K562 (cell line): ENCODE measurements around the gene APOBEC3C. TPM values are rescaled to one million over a fixed set of nuclear protein-coding genes. Genes with fewer than 3 reads are reported as not detected.
"Not testable (repeated sequence)": the region's sequence is repeated elsewhere in the genome, so short reads cannot be mapped to it uniquely, and the experiment has no call there.

ENCODE experiments used
- CBFA2T3 ChIP-seq: fragments of 450-650 bp; IDR thresholded peaks from 2 replicates; pipeline ENCODE4 v1.6.1; 2017
- CTBP1 ChIP-seq: fragments of 450-650 bp; IDR thresholded peaks from 2 replicates; pipeline ENCODE4 v1.6.1; 2016; ENCODE audit warnings: borderline replicate concordance
- MAZ ChIP-seq, 2 experiments: fragments of 450-650 bp in 1 of 2; sonication (generic) in 1 of 2; formaldehyde crosslinking; IDR thresholded peaks in 1 of 2; conservative IDR thresholded peaks in 1 of 2; 2 replicates each; pipeline versions ENCODE4 v1.4.0 to v1.5.0; 2020; ENCODE audit warnings: mild to moderate bottlenecking in 1 of 2, missing genetic modification reagents in 1 of 2
- MEIS2 ChIP-seq: fragments of 450-650 bp; IDR thresholded peaks from 2 replicates; pipeline ENCODE4 v1.6.1; 2014; ENCODE audit warnings: mild to moderate bottlenecking; ENCODE audit not compliant: partially characterized antibody
- NR2C2 ChIP-seq, 2 experiments: fragments of 200-800 bp in 1 of 2; sonication (Bioruptor generic) in 1 of 2; sonication (generic) in 1 of 2; formaldehyde crosslinking in 1 of 2; IDR thresholded peaks; 2 replicates each; pipeline versions ENCODE4 v1.6.1 to v1.8.0; 2016 to 2022; ENCODE audit warnings: mild to moderate bottlenecking in 1 of 2, missing compliant biosample characterization in 1 of 2, missing genetic modification characterization in 1 of 2, missing genetic modification reagents in 1 of 2
- NRF1 ChIP-seq, 2 experiments: fragments of 450-650 bp; IDR thresholded peaks in 1 of 2; conservative IDR thresholded peaks in 1 of 2; 2 replicates each; pipeline ENCODE4 v1.6.1; 2014; ENCODE audit warnings: mild to moderate bottlenecking in 2 of 2
- POLR2A ChIP-seq: fragments of 450-650 bp; conservative IDR thresholded peaks from 2 replicates; pipeline ENCODE4 v1.6.1; 2016
- POLR2G ChIP-seq: fragments of 200-400 bp; formaldehyde crosslinking; IDR thresholded peaks from 2 replicates; pipeline ENCODE4 v1.6.1; 2017; ENCODE audit warnings: low read depth, mild to moderate bottlenecking, antibody characterized with exemption, low read length, moderate library complexity
- RBFOX2 ChIP-seq: fragments of 200-400 bp; formaldehyde crosslinking; IDR thresholded peaks from 2 replicates; pipeline ENCODE4 v1.6.1; 2017; ENCODE audit warnings: low read depth, mild to moderate bottlenecking, low read length, moderate library complexity
- RCOR1 ChIP-seq, 2 experiments: IDR thresholded peaks; 2 replicates each; pipeline ENCODE4 v1.6.1; 2012; ENCODE audit warnings: low read depth in 2 of 2, low read length in 2 of 2, borderline replicate concordance in 1 of 2, improper control_type of control experiment in 1 of 2
- TFAP4 ChIP-seq: sonication (generic); formaldehyde crosslinking; IDR thresholded peaks from 2 replicates; pipeline ENCODE4 v1.8.0; 2022; ENCODE audit warnings: missing genetic modification reagents, mild to moderate bottlenecking, moderate library complexity, borderline replicate concordance
- TOE1 ChIP-seq, 2 experiments: fragments of 450-650 bp in 1 of 2; sonication (generic) in 1 of 2; formaldehyde crosslinking in 1 of 2; IDR thresholded peaks; 2 replicates each; pipeline versions ENCODE4 v1.7.1 to v1.8.0; 2016 to 2022; ENCODE audit warnings: borderline replicate concordance in 2 of 2, mild to moderate bottlenecking in 2 of 2, antibody characterized with exemption in 1 of 2, inconsistent platforms in 1 of 2, low read depth in 1 of 2, missing genetic modification reagents in 1 of 2, moderate library complexity in 1 of 2
- VEZF1 ChIP-seq: fragments of 200-800 bp; sonication (Bioruptor generic); IDR thresholded peaks from 2 replicates; pipeline ENCODE4 v1.6.1; 2017; ENCODE audit warnings: missing genetic modification characterization, missing compliant biosample characterization
- ZFX ChIP-seq: sonication (generic); formaldehyde crosslinking; IDR thresholded peaks from 2 replicates; pipeline ENCODE4 v1.8.0; 2022; ENCODE audit warnings: mild to moderate bottlenecking, missing genetic modification reagents, moderate library complexity
- ZNF263 ChIP-seq: sonication (generic); formaldehyde crosslinking; IDR thresholded peaks from 2 replicates; pipeline ENCODE4 v1.8.0; 2022; ENCODE audit warnings: mild to moderate bottlenecking, missing genetic modification reagents, borderline replicate concordance
- polyA plus RNA-seq, 8 experiments: library from polyadenylated mRNA; depleted of rRNA in 4 of 8; stranded (reverse) in 5 of 8; unstranded in 3 of 8; fragments of >200 nt; fragmentation: Nextera tagmentation in 2 of 8; fragmentation: Illumina TruSeq in 1 of 8; extraction: Ambion mirVana in 2 of 8; extraction: Trizol in 1 of 8; gene quantifications; 2 replicates each; pipeline versions ENCODE4 v1.2.1 to v1.2.3, GENCODE V29; 2011 to 2014; ENCODE audit warnings: inconsistent platforms in 1 of 8, missing spikeins in 1 of 8
- total RNA-seq, 7 experiments: library from RNA; depleted of rRNA in 6 of 7; stranded (reverse); fragments of >200 nt in 6 of 7; fragmentation: Illumina TruSeq in 2 of 7; extraction: Trizol in 2 of 7; gene quantifications; 2 replicates each; pipeline versions ENCODE4 v1.2.1 to v1.2.3, GENCODE V29; 2011 to 2021; ENCODE audit warnings: low replicate concordance in 1 of 7

Gene APOBEC3C
- total and polyA plus RNA-seq, 9 of the 15 experiments (the other 6 are each of a cell fraction or from before 2014, with no cell fraction given): 12.4 to 285 (median 55.5) TPM

GRCh38 chr22:39040538-39041296 lies 26.7 kb downstream of the APOBEC3C start, which contains the start of gene APOBEC3F (continued):
- TF ChIP-seq TOE1 (IDR thresholded peaks at IDR 0.05; ENCODE audit: borderline replicate concordance): 0 out of 2 replicates have a peak, but pooled peaks have one; percentile 24
- TF ChIP-seq TOE1 (CRISPR knock-in tag; IDR thresholded peaks at IDR 0.05; ENCODE audit: borderline replicate concordance, low read depth); NR2C2 (CRISPR knock-in tag; IDR thresholded peaks at IDR 0.05): not testable (repeated sequence)
- TF ChIP-seq NR2C2 (tag; IDR thresholded peaks at IDR 0.05): 0 out of 2 replicates have a peak, but pooled peaks have one; percentile 30
- TF ChIP-seq ZFX (CRISPR knock-in tag): peak; percentile 53
- peak in 1 of 2 experiments; percentile 61; a peak in 2 of 4 replicates for TF ChIP-seq MAZ (CRISPR knock-in tag; conservative IDR thresholded peaks at IDR 0.05 in 1 of 2, IDR thresholded peaks at IDR 0.05 in 1 of 2)
- peak; percentile 74 for TF ChIP-seq POLR2G
- peak; percentile 54; the same call in 1 of the 2 replicates for TF ChIP-seq POLR2A
- 0 out of 2 replicates have a peak, but pooled peaks have one; percentile 32 for TF ChIP-seq TFAP4
- TF ChIP-seq CBFA2T3: 0 out of 2 replicates have a peak, but pooled peaks have one; percentile 8
- TF ChIP-seq RBFOX2: peak; percentile 48
- peak; percentile 97 for TF ChIP-seq ZNF263 (CRISPR knock-in tag)
- 0 out of 4 replicates have a peak, but pooled peaks of 1 of the 2 experiments have one; percentile 9 for TF ChIP-seq RCOR1 (IDR thresholded peaks at IDR 0.05; ENCODE audit: borderline replicate concordance in 1 of 2, low read depth in 2 of 2, low read length in 2 of 2)
- TF ChIP-seq NRF1 (conservative IDR thresholded peaks at IDR 0.05 in 1 of 2, IDR thresholded peaks at IDR 0.05 in 1 of 2): peak; percentile 69 to 74
- peak; percentile 23; the same call in 1 of the 2 replicates for TF ChIP-seq VEZF1
- peak; percentile 39; the same call in 1 of the 2 replicates for TF ChIP-seq CTBP1
- peak; percentile 9 for TF ChIP-seq MEIS2
